PC-9 (cell line): ENCODE measurements around the gene TUBB2B. TPM values are rescaled to one million over a fixed set of nuclear protein-coding genes. Genes with fewer than 3 reads are reported as not detected.

Experiments used
- BruUV-seq: library from RNA; stranded (reverse); fragments of 400-500 nt; replicated peaks from 2 replicates; lab custom pipeline; 2021; lab: Mats Ljungman, UMichigan
- CTCF ChIA-PET: fragments of 300-600 bp; sonication (Branson Sonifier 250); formaldehyde crosslinking; loops from one replicate; lab custom pipeline; 2022; ENCODE audit warnings: antibody characterized with exemption; lab: Charles Lee
- POLR2A ChIA-PET: fragments of 300-600 bp; sonication (Branson Sonifier 250); formaldehyde crosslinking; loops from one replicate; lab custom pipeline; 2022; ENCODE audit warnings: antibody characterized with exemption; ENCODE audit not compliant: unreplicated experiment; lab: Charles Lee
- DNase-seq, 2 experiments: peaks; one replicate each; pipeline versions ENCODE4 v3.0.0 to v3.0.0-alpha.2; 2015 to 2022; ENCODE audit warnings: mixed read lengths in 1 of 2
- H2AFZ ChIP-seq: fragments of 200-600 bp; sonication (generic); 2 replicates; pipeline ENCODE4 v1.8.1; 2017; ENCODE audit warnings: antibody characterized with exemption
- H3F3A ChIP-seq: fragments of 200-600 bp; sonication (generic); 2 replicates; pipeline ENCODE4 v1.8.1; 2017; ENCODE audit warnings: antibody characterized with exemption, mild to moderate bottlenecking, low read depth; ENCODE audit not compliant: insufficient read depth
- H3K27ac ChIP-seq: fragments of 200-600 bp; sonication (generic); 2 replicates; pipeline ENCODE4 v1.6.1; 2016; ENCODE audit warnings: mixed run types
- H3K27me3 ChIP-seq: fragments of 200-600 bp; sonication (generic); 2 replicates; pipeline ENCODE4 v1.6.1; 2016; ENCODE audit warnings: low read depth, mixed run types; ENCODE audit not compliant: insufficient read depth
- H3K36me3 ChIP-seq: fragments of 200-600 bp; sonication (generic); 2 replicates; pipeline ENCODE4 v1.6.1; 2016; ENCODE audit warnings: low read depth, mixed run types
- H3K4me1 ChIP-seq: fragments of 200-600 bp; sonication (generic); replicated peaks from 2 replicates; pipeline ENCODE4 v1.6.1; 2016; ENCODE audit warnings: mixed run types; ENCODE audit not compliant: insufficient read depth
- H3K4me2 ChIP-seq: fragments of 200-600 bp; sonication (generic); 2 replicates; pipeline ENCODE4 v1.6.1; 2017; ENCODE audit warnings: mixed run types
- H3K4me3 ChIP-seq: fragments of 200-600 bp; sonication (generic); 2 replicates; pipeline ENCODE4 v1.6.1; 2016; ENCODE audit warnings: mixed run types
- H3K79me2 ChIP-seq: fragments of 200-600 bp; sonication (generic); 2 replicates; pipeline ENCODE4 v1.6.1; 2017; ENCODE audit warnings: low read depth, mixed run types
- H3K9me2 ChIP-seq: fragments of 200-600 bp; sonication (generic); 2 replicates; pipeline ENCODE4 v1.8.1; 2017; ENCODE audit warnings: mild to moderate bottlenecking; ENCODE audit not compliant: insufficient read depth
- H3K9me3 ChIP-seq: fragments of 200-600 bp; sonication (generic); 2 replicates; pipeline ENCODE4 v1.8.1; 2016; ENCODE audit warnings: low read depth; ENCODE audit not compliant: insufficient read depth
- H4K20me1 ChIP-seq: fragments of 200-600 bp; sonication (generic); 2 replicates; pipeline ENCODE4 v1.8.1; 2017; ENCODE audit not compliant: insufficient read depth
- EZH2 ChIP-seq: fragments of 200-600 bp; sonication (generic); IDR thresholded peaks from 2 replicates; pipeline ENCODE4 v1.8.0; 2017; ENCODE audit warnings: antibody characterized with exemption, low read depth
- intact Hi-C: fragments of 100-400 bp; cut with micrococcal nuclease; formaldehyde crosslinking; loops from one replicate; pipeline ENCODE4 v1.10.0; 2022; ENCODE audit not compliant: unreplicated experiment
- total RNA-seq: library from RNA; stranded (reverse); gene quantifications from 2 replicates; pipeline ENCODE4 v1.2.3, GENCODE V29; 2021
- TF ChIP-seq, protein P1 (sequence below): fragments of 200-600 bp; sonication (generic); conservative IDR thresholded peaks from 2 replicates; pipeline ENCODE4 v1.6.1; 2017; ENCODE audit warnings: mixed run types, antibody characterized with exemption, mild to moderate bottlenecking, moderate library complexity

Gene TUBB2B
- total RNA-seq, 1 experiment from 2014 or later: 1.3 TPM

DNA sequence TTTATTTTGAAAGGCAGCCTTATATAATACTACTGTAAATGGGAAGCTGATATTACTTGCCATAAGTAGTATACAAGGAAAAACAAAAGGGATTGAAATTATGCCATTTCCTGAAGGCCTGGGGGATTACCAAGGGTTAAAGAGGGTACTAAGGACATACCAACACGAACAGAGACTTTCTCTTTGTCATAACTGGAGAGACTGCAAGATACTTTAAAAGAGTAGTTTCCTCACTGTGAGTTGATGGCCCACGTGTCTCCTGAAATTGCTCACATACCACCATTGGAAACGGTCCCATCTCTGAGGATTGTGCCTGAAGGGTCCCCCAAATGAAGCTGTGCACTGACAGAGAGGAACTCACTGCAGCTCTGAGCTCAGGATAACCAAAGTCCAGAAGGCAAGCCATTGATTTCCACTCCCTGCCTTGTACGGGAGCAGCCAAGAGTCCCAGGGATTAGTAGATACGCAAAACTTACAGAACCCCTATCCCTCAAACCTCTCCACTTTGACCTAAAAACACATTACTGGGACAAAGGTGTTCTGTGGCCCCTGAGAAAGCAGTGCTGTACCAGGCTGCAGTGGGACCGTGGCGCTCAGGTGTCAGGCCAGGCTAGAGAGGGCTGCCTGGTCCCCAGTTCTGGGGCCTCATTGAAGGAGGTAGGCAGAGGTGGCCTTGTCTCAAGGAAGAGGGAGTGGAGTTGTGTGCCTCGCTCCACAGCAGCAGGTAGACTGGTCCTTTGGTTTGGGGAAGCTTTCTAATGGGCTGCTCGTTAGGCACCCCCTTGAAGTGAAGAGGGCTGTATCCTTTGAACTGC is 46.5 kb upstream of the TUBB2B start:
- intact Hi-C loops: no loop called here
- Histone ChIP-seq H3K4me3 (no peak overlapping the region), H3K27me3 (no peaks in the 10 kb centered on the region), H3K27ac (no peak overlapping the region), H3F3A (no peaks in the 10 kb centered on the region), H3K36me3 (no peaks in the 10 kb centered on the region), H2AFZ (no peak overlapping the region), H3K9me2 (no peaks in the 10 kb centered on the region), H4K20me1 (no peaks in the 10 kb centered on the region), H3K4me2 (no peak overlapping the region), H3K79me2 (no peaks in the 10 kb centered on the region), H3K4me1 (no peaks in the 10 kb centered on the region), H3K9me3 (no peaks in the 10 kb centered on the region)
- ChIA-PET POLR2A (no interaction called here), CTCF (no interaction called here)
- no TSS peak for BruUV-seq
- no peak for TF ChIP-seq EZH2
- TF ChIP-seq, protein P1, sequence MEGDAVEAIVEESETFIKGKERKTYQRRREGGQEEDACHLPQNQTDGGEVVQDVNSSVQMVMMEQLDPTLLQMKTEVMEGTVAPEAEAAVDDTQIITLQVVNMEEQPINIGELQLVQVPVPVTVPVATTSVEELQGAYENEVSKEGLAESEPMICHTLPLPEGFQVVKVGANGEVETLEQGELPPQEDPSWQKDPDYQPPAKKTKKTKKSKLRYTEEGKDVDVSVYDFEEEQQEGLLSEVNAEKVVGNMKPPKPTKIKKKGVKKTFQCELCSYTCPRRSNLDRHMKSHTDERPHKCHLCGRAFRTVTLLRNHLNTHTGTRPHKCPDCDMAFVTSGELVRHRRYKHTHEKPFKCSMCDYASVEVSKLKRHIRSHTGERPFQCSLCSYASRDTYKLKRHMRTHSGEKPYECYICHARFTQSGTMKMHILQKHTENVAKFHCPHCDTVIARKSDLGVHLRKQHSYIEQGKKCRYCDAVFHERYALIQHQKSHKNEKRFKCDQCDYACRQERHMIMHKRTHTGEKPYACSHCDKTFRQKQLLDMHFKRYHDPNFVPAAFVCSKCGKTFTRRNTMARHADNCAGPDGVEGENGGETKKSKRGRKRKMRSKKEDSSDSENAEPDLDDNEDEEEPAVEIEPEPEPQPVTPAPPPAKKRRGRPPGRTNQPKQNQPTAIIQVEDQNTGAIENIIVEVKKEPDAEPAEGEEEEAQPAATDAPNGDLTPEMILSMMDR: no peak
- no peak for DNase-seq

DNA sequence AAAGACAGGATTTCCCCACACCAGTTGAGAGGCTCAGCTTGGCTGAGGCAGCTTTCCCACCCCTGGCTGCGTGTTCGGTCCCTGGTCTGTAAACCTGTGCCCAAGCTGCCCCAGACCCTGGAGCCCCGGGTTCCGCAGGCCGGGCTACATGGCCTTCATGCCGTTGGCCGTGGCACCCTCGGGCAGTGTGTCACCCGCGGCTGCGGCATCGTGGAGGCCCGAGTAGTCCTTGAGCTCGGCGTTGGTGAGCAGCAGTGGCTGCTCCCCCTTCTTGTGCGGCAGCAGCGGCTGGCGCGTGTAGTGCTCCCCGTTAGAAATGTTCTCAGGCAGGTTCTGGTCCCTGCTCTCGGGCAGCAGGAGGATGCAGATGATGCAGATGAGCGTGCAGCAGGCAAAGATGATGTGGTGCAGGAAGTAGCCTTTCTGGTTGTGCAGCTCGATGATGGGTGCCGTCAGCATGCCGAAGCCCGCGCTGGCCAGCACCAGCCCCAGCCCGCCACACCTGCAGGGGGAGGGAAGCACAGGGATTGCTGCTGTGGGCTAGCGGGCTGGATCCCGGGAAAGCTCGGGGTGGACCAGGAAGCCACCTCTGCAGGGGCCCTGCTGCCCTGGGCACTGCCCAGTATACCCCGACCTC is 45.6 kb upstream of the TUBB2B start:
- H3K79me2 ChIP-seq: no peaks in the 10 kb centered on the region
- DNase-seq: no peak
- H3K4me2 ChIP-seq: no peak overlapping the region
- H3K36me3 ChIP-seq: no peaks in the 10 kb centered on the region
- ChIA-PET CTCF (interaction anchor here (0.5 kb wide), 1 partner anchor 749 kb away, joined by 6 read pairs; no protein-coding TSS in a partner anchor), POLR2A (no interaction called here)
- no TSS peak for BruUV-seq
- no peaks in the 10 kb centered on the region for H3K9me2 ChIP-seq
- H3K27ac ChIP-seq: no peak overlapping the region
- no peaks in the 10 kb centered on the region for H3K9me3 ChIP-seq
- H2AFZ ChIP-seq: no peak overlapping the region
- no peaks in the 10 kb centered on the region for H3F3A ChIP-seq
- no peak overlapping the region for H3K4me3 ChIP-seq
- TF ChIP-seq EZH2: no peak
- TF ChIP-seq, protein P1: no peak
- no peaks in the 10 kb centered on the region for H3K27me3 ChIP-seq
- H4K20me1 ChIP-seq: no peaks in the 10 kb centered on the region
- intact Hi-C loops: no loop called here
- H3K4me1 ChIP-seq: no peaks in the 10 kb centered on the region

DNA sequence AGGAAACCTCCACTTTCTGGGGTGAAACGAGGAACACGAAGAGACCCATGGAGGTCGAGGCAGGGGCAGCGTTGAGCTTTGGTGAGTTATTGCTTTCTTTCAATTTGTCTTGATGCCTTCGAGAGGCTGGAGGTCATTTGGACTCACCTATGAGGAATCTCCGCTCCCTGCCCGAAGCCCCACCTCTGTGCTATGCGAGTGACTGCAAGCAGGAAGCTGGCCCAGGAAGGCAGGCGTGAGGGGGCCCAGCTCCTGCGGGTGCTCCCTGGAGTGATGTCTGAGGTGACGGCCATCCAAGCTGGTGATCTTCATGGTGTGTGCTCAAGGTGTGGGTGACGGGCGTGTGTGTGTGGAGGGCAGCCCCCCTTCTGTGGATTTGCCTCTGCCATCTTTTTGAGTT is 44.3 kb upstream of the TUBB2B start:
- Histone ChIP-seq H2AFZ (no peak overlapping the region), H3K27ac (no peak overlapping the region), H4K20me1 (no peaks in the 10 kb centered on the region), H3K27me3 (no peaks in the 10 kb centered on the region), H3K4me3 (no peak overlapping the region), H3F3A (no peaks in the 10 kb centered on the region), H3K4me2 (no peak overlapping the region), H3K9me2 (no peaks in the 10 kb centered on the region), H3K79me2 (no peaks in the 10 kb centered on the region), H3K9me3 (no peaks in the 10 kb centered on the region), H3K4me1 (no peaks in the 10 kb centered on the region), H3K36me3 (no peaks in the 10 kb centered on the region)
- POLR2A ChIA-PET: no interaction called here
- intact Hi-C loops: no loop called here
- CTCF ChIA-PET: no interaction called here
- BruUV-seq: no TSS peak
- no peak for TF ChIP-seq EZH2
- TF ChIP-seq, protein P1: no peak
- no peak for DNase-seq
